GM12872 (cell line): ENCODE results near the gene ANP32E.

Experiments
- CTCF ChIP-seq: IDR thresholded peaks from 3 replicates; pipeline ENCODE4 v1.5.1; 2011; ENCODE audit warnings: low read depth, mild to moderate bottlenecking, low read length, moderate library complexity; ENCODE audit not compliant: insufficient read depth

ANP32E gene

GRCh38 chr1:150178548-150178947, 57.4 kb downstream of the ANP32E start:
- no peak for TF ChIP-seq CTCF

- TF ChIP-seq CTCF = no peak
These were observed 59.3 kb downstream of the ANP32E start for GRCh38 chr1:150176593-150176992.

- no peak for TF ChIP-seq CTCF
These were observed 62.7 kb downstream of the ANP32E start for GRCh38 chr1:150173141-150173585.

GRCh38 chr1:150171801-150172200, 64.1 kb downstream of the ANP32E start:
- TF ChIP-seq CTCF = no peak

GRCh38 chr1:150168960-150169601, 66.8 kb downstream of the ANP32E start:
- TF ChIP-seq CTCF = peak; percentile 79
